ENCODE results near the gene KLK13.

DNA sequence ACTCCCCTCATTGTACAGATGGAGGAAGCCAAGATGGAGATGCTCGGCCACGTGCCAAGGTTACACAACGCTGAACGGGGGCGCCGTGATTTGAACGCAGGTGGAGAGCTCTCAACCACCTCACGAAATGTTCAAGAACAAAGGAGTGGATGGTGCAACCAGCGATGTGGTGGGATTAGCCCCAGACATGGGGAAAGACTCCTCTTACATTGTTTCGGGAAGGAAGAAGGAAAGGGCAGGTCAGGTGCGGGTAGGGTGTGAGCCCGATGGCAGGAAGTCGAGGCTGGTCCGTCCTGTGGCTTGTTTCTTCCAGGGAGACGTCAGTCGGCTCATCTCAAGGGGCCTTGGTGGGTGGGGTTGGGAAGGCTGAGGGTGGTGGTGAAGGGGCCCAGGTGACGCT, 24.9 kb upstream of the KLK13 start:
- TF ChIP-seq, protein P1, sequence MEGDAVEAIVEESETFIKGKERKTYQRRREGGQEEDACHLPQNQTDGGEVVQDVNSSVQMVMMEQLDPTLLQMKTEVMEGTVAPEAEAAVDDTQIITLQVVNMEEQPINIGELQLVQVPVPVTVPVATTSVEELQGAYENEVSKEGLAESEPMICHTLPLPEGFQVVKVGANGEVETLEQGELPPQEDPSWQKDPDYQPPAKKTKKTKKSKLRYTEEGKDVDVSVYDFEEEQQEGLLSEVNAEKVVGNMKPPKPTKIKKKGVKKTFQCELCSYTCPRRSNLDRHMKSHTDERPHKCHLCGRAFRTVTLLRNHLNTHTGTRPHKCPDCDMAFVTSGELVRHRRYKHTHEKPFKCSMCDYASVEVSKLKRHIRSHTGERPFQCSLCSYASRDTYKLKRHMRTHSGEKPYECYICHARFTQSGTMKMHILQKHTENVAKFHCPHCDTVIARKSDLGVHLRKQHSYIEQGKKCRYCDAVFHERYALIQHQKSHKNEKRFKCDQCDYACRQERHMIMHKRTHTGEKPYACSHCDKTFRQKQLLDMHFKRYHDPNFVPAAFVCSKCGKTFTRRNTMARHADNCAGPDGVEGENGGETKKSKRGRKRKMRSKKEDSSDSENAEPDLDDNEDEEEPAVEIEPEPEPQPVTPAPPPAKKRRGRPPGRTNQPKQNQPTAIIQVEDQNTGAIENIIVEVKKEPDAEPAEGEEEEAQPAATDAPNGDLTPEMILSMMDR (IDR thresholded peaks at IDR 0.05), result no peak
- TF ChIP-seq SMC3 (IDR thresholded peaks at IDR 0.05; ENCODE audit: low read depth, low read length) (no peak), POLR2AphosphoS5 (IDR thresholded peaks at IDR 0.05; ENCODE audit: low read depth, low read length) (no peak), EP300 (IDR thresholded peaks at IDR 0.05; ENCODE audit: borderline replicate concordance in 1 of 2, low read depth in 1 of 2, low read length in 1 of 2) (no peak), FOXJ3 (CRISPR knock-in tag; IDR thresholded peaks at IDR 0.05) (no peak), YY1 (IDR thresholded peaks at IDR 0.05; ENCODE audit: low read depth) (no peak), SIN3A (IDR thresholded peaks at IDR 0.05; ENCODE audit: borderline replicate concordance, low read depth, low read length) (no peak)
- TF ChIP-seq, protein P2, sequence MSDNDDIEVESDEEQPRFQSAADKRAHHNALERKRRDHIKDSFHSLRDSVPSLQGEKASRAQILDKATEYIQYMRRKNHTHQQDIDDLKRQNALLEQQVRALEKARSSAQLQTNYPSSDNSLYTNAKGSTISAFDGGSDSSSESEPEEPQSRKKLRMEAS (IDR thresholded peaks at IDR 0.05; ENCODE audit: low read depth), result no peak

Measured in SK-N-SH (cell line).